ENCODE data around the gene NCOR2. TPM values are rescaled to one million over a fixed set of nuclear protein-coding genes. Genes with fewer than 3 reads are reported as not detected.

Gene NCOR2
- total RNA-seq, 3 donors from 2014 or later (not counting 1 experiment from before 2014, with no cell fraction given) = 109 to 126 (median 125) TPM

DNA sequence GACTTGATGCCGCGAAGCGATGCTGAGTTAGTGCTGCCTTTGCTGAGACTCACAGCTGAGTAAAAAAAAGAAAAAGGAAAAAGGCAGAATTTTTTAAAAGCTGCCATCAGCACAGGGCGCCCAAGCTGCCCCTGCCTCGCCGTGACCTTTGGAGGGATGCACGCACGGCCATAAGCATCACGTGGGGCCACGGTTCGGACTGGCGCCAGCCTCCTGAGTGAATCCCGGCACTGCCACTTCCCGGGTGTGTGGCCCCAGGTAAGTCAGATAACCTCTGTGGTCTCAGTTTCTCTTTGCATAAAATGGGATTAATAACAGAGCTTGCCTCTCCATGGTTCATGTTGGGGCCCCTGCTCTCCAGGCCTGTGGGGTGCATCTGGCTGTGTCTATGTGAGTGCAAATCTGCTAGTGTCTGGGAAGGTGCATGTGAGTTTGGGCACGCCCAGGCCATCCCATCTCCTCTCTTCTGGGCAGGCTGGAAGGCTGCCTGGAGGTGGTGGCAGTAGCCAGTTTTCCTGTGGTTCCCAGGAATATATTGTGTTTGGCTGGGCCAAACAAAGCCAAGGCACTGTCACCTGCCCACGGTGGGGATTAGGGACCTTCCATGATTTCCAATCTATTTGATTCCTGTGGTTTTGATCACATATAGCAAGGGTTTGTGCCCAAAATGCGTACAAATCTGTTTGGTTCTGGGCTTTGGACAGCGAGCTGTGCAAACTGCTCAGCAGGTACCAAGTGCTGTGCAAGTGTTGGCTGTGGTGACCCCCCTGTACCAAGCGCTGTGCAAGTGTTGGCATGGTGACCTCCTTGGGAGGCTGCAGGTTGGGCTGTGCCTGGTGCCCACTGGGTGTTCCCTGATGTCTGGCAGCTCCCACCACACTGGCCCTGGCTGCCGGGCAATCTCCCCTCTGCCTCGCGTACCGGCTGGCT lies 43.5 kb upstream of the NCOR2 start:
- 83% methylated on average over 23 of the region's 23 CpGs for WGBS (ENCODE audit: insufficient coverage)
- no peak for ATAC-seq
- no peaks in the 10 kb centered on the region for H3K36me3 Mint-ChIP-seq
- Histone ChIP-seq H3K27ac (ENCODE audit: low read length) (no peak overlapping the region), H3K4me1 (ENCODE audit: control insufficient read depth, insufficient read depth, low read length) (peaks cover 25% of the 10 kb centered on the region), H3K9me3 (ENCODE audit: control insufficient read depth, insufficient read depth, low read length) (peaks cover 3% of the 10 kb centered on the region), H3K27me3 (ENCODE audit: control insufficient read depth, insufficient read depth, low read length) (peaks cover 3% of the 10 kb centered on the region), H3K36me3 (ENCODE audit: control insufficient read depth, insufficient read depth, low read length) (no peaks in the 10 kb centered on the region), H3K4me3 (ENCODE audit: low read length) (no peak overlapping the region)
- H3K4me1 Mint-ChIP-seq = peaks cover 9 to 16% of the 10 kb centered on the region in 2 donors
- intact Hi-C loops (cut with micrococcal nuclease) = no loop called here
- TF ChIP-seq, protein P1, sequence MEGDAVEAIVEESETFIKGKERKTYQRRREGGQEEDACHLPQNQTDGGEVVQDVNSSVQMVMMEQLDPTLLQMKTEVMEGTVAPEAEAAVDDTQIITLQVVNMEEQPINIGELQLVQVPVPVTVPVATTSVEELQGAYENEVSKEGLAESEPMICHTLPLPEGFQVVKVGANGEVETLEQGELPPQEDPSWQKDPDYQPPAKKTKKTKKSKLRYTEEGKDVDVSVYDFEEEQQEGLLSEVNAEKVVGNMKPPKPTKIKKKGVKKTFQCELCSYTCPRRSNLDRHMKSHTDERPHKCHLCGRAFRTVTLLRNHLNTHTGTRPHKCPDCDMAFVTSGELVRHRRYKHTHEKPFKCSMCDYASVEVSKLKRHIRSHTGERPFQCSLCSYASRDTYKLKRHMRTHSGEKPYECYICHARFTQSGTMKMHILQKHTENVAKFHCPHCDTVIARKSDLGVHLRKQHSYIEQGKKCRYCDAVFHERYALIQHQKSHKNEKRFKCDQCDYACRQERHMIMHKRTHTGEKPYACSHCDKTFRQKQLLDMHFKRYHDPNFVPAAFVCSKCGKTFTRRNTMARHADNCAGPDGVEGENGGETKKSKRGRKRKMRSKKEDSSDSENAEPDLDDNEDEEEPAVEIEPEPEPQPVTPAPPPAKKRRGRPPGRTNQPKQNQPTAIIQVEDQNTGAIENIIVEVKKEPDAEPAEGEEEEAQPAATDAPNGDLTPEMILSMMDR (IDR thresholded peaks at IDR 0.05) = no peak
- H3K9me3 Mint-ChIP-seq = no peaks in the 10 kb centered on the region
- H3K27ac Mint-ChIP-seq = no peak overlapping the region
- peaks cover 35 to 39% of the 10 kb centered on the region in 2 donors for H3K27me3 Mint-ChIP-seq (ENCODE audit: low read depth in 2 of 2)
- no peak for DNase-seq
- no peak overlapping the region for H3K4me3 Mint-ChIP-seq

DNA sequence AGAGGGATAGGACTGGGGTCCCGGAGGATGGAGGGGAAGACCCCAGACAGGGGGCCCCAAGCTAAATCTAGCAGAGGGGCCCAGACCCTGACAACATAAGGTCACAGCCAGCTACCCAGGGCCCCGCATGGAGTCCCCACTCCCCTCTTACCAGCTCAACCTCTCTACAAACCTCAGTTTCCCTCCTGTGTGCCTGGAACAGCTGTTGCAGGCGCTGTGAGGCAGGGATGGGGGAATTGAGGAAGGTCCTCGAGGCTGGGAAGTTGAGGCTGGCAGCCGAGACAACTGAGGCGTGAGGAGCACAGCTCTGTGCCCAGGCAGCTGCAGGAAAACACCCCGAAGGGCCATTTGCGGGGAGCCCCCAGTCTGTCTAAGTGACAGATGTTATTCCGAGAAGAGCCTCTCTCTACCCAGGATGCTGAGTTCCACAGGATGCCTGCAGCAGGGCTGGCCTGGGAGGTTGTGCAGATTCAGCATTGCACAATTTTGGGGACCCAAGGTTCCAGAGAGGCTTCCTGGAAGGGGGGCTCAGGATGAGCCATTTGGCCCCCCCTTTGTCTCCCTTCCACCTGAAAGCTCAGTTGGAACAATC lies 42.7 kb upstream of the NCOR2 start:
- intact Hi-C loops (cut with micrococcal nuclease) = no loop called here
- H3K27ac Mint-ChIP-seq = no peak overlapping the region

DNA sequence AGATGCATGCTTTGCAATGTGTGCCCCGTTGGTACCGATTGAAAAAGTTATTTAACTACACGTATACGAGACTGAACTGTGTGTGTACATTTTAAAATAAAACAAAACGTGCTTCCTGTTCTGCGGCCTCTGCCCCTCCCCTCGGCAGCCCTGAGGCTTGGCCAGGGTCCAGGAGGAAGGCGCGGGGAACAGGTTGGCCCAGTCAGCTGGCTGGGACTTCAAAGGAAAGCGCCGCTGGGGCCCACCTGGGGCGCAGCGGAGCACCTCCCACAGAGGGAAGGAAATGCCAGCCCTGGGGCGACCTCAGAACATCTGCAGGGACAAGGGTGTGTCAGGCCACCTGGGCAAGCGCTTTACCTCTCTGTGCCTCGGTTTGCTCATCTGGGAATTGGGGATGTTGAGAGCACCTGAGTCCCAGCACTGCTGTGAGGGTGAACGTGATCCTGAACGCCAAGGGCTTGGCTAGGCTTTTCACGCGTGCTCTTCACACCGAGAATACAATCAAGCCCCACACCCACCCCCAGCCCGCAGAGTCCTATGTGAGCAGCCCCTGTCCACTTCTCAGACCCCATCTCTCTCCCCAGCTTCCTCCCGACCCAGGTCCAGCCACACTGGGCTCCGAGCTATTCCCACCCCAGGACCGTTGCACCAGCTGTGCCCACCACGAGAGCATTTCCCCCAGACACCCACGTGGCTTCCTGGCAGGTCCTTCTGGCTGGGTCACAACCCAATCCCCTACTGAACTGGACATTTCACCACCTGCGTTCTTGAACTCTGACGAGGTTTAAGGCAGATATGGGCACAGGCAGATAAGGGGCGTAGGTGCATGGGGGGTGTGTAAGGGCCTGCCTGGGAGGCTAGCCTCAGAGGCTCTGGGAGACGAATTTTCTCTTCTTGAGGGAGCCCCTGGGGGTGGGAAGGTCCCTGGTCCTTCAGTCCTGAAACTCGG lies 41.9 kb upstream of the NCOR2 start:
- Mint-ChIP-seq H3K27ac (no peak overlapping the region), H3K4me3 (peak overlapping the region; percentile 75), H3K36me3 (no peaks in the 10 kb centered on the region), H3K4me1 (peaks cover 9 to 16% of the 10 kb centered on the region in 2 donors), H3K27me3 (ENCODE audit: low read depth in 2 of 2) (peaks cover 40 to 44% of the 10 kb centered on the region in 2 donors), H3K9me3 (no peaks in the 10 kb centered on the region)
- WGBS (ENCODE audit: insufficient coverage) = 6% methylated on average over 32 of the region's 32 CpGs
- TF ChIP-seq, protein P1 (IDR thresholded peaks at IDR 0.05) = no peak
- intact Hi-C loops (cut with micrococcal nuclease) = no loop called here
- Histone ChIP-seq H3K27me3 (ENCODE audit: control insufficient read depth, insufficient read depth, low read length) (peaks cover 6% of the 10 kb centered on the region), H3K4me1 (ENCODE audit: control insufficient read depth, insufficient read depth, low read length) (peaks cover 25% of the 10 kb centered on the region), H3K36me3 (ENCODE audit: control insufficient read depth, insufficient read depth, low read length) (no peaks in the 10 kb centered on the region), H3K4me3 (ENCODE audit: low read length) (no peak overlapping the region), H3K27ac (ENCODE audit: low read length) (no peak overlapping the region), H3K9me3 (ENCODE audit: control insufficient read depth, insufficient read depth, low read length) (peaks cover 2% of the 10 kb centered on the region)
- DNase-seq = peak; percentile 34 to 93
- peak; percentile 51 to 80 (median 53) for ATAC-seq

More for the DNA sequence above, 42.7 kb upstream of the NCOR2 start:
- Mint-ChIP-seq H3K36me3 (no peaks in the 10 kb centered on the region), H3K27me3 (ENCODE audit: low read depth in 2 of 2) (peaks cover 35 to 44% of the 10 kb centered on the region in 2 donors), H3K4me3 (no peak overlapping the region), H3K4me1 (peaks cover 9 to 16% of the 10 kb centered on the region in 2 donors), H3K9me3 (no peaks in the 10 kb centered on the region)
- H3K36me3 ChIP-seq (ENCODE audit: control insufficient read depth, insufficient read depth, low read length) = no peaks in the 10 kb centered on the region
- H3K27me3 ChIP-seq (ENCODE audit: control insufficient read depth, insufficient read depth, low read length) = peaks cover 6% of the 10 kb centered on the region
- DNase-seq = peak in 1 of 2 donors; percentile 26
- H3K4me1 ChIP-seq (ENCODE audit: control insufficient read depth, insufficient read depth, low read length) = peaks cover 25% of the 10 kb centered on the region
- TF ChIP-seq, protein P1 (IDR thresholded peaks at IDR 0.05) = no peak
- no peak overlapping the region for H3K27ac ChIP-seq (ENCODE audit: low read length)
- H3K9me3 ChIP-seq (ENCODE audit: control insufficient read depth, insufficient read depth, low read length) = peaks cover 3% of the 10 kb centered on the region
- no peak overlapping the region for H3K4me3 ChIP-seq (ENCODE audit: low read length)
- WGBS (ENCODE audit: insufficient coverage) = 32% methylated on average over 8 of the region's 9 CpGs
- ATAC-seq = no peak
